ENCODE measurements around the gene GRK1.

GRK1 gene

GRCh38 chr13:113632706-113633484, 34.1 kb upstream of the GRK1 start:
- no peak for DNase-seq

GRCh38 chr13:113633485-113633873, 33.5 kb upstream of the GRK1 start:
- no peak for DNase-seq

DNA sequence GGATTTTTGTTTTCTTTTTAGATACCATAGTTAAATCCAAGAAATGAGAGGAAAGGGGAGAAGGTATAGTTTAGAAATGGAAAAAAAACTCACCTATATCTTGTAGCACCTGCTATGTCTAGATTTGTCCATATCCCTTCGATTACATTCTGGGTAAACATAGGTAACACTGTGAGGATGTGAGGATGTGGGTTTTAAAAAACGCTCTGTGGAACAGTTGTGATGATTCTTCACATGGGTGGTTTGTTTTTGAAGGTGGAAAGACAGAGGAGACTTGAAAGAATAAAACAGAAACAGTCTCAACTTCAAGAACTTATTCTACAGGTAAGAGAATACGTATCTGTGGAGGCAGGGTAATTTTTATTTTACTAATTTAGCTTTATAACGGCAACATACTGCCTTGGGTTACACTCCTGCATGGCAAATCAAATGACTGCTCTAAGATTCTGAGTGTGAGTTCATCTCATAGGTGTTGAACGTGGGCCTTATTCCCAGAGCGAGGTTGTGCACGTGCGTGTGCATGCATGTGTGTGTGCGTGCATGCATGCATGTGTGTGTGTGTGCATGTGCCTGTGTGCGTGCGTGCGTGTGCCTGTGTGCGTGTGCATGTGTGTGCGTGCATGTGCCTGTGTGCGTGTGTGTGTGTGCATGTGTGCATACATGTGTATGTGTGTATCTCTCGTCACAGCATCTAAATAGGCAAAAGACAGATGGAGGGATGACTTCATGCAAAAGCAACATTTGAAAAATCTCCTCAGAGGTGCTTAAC, 32.6 kb upstream of the GRK1 start:
- no peak for DNase-seq

- DNase-seq, result no peak
These were observed 32.0 kb upstream of the GRK1 start for GRCh38 chr13:113635048-113635420.

- no peak for DNase-seq
These were observed 31.3 kb upstream of the GRK1 start for GRCh38 chr13:113635709-113636108.

- no peak for DNase-seq
These were observed 30.6 kb upstream of the GRK1 start for GRCh38 chr13:113636266-113636963.

- DNase-seq, result no peak
These were observed 29.5 kb upstream of the GRK1 start for GRCh38 chr13:113637262-113638160.

DNA sequence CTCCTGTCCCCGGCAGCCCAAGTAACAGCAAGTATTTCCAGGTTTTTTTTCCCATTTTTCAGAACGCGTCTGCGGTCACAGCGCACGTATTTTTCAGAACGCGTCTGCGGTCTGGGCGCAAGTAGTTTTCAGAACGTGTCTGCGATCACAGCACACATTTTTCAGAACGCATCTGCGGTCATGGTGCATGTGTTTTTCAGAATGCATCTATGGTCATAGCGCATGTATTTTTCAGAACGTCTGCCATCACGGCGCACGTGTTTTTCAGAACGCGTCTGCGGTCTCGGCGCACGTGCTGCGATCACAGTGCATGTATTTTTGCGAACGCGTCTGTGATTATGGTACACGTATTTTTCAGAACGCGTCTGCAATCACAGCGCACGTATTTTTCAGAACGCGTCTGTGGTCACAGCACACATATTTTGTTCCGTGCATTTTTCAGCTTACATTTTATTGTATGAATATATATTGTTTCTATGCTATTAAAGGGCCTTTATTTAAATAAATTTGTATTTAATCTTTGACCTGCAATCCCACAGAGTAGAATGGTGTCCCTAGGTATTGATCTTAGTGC, 28.8 kb upstream of the GRK1 start:
- DNase-seq, result no peak

DNA sequence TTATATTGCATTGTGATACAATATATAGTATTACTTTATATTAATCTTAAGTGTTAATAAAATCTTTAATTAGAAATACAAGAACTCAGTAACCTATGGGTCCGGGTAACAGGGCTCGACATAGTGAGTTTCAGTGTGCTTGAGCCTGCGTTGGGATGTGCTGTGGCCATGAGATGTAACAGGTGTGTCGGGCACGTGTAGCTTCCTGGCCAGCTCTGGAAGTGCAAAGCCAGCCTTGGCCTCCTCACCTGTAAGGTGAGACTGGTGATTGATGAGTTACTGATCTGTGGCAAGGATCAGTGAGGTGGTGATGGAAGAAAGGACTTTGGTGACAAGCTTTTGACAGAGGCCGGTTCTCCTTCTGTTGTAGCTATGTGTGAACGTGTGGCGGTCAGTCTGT, 28.2 kb upstream of the GRK1 start:
- no peak for DNase-seq

DNA sequence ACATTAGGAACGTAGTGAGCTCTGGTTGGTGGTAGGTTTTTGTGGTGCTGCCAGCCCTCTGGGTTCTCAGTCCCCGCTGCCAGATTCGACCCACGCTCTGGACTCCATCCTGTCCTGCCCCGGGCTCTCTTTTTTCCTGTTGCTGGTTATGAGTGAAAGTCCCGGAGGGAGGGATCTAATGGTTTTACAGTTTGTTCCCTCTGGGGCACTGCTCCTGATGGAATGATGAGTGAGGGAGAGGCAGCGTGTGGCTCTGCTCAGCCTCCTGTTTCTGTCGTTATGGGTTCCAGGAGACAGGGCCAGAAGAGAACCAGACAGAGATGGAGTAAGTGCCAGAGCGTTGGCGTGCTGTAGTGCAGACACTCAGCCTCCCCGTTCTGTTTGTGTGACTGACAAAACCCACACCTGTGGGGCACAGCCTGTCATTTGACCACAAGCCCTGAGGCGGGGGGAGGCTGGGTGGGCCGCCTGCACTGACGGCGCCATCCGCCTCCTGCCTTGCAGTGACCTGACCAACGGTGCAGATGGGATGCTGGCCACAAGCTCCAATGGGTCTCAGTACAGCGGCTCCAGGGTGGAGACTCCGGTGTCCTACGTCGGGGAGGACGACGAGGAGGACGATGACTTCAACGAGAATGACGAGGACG, 27.3 kb upstream of the GRK1 start:
- no peak for DNase-seq

DNA sequence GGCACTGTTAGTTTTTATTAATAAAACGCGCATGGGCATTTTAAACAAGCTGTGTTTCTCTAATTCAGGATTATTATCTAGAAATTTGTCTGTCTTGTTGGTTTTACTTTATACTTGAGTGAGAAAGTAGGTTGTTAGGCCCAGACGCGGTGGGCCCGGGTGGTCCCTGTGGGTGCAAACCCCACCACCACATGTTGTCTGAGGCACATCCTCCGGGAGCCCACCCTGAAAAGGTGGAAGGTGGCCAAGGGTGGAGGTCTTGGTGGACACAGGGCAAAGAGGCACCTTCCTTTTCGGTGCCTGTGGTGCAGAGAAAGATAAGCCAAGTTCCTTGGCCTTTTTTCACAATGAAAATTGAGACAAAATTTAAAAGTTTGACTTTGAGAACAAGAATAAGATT, 25.6 kb upstream of the GRK1 start:
- no peak for DNase-seq

DNA sequence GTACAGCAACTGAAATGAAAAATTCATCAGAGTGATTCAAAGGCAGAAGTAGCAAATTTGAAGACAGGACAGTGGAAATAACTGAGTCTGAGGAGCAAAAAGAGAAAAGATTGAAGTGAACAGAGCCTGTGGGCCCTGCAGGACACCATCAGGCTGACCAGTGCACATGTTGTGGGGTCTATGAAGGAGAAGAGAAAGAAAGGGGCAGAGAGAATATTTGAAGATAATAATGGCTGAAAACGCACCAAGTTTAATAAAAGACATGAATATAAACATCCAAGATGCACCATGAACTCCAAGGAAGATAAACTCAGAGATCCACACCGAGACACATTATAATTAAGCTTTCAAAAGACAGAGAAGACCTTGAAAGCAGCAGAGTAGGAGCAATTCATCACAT, 24.5 kb upstream of the GRK1 start:
- DNase-seq, result no peak

- DNase-seq, result no peak
These were observed 23.4 kb upstream of the GRK1 start for GRCh38 chr13:113643593-113643992.

GRCh38 chr13:113644800-113645199, 22.2 kb upstream of the GRK1 start:
- DNase-seq, result no peak

GRCh38 chr13:113645329-113645728, 21.7 kb upstream of the GRK1 start:
- DNase-seq, result no peak

DNA sequence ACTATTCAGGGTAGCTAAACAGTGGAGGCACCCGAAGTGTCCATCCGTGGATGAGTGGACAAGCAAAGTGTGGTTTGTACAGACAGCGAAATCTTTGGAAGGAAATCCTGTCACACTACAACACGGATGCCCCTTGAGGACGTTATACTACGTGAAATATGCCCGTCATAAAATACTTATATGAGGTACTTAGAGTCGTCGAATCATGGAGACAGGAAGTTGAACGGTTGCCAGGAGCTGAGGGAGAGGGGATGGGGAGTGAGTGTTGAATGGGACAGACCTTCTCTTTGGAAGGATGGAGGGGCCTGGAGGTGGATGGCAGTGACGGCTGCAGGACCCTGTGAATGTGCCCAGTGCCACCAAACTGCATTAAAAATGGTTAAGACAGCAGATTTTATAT, 20.6 kb upstream of the GRK1 start:
- DNase-seq, result no peak

GRCh38 chr13:113646921-113647340, 20.1 kb upstream of the GRK1 start:
- no peak for DNase-seq

GRCh38 chr13:113647351-113648215, 19.4 kb upstream of the GRK1 start:
- no peak for DNase-seq

DNA sequence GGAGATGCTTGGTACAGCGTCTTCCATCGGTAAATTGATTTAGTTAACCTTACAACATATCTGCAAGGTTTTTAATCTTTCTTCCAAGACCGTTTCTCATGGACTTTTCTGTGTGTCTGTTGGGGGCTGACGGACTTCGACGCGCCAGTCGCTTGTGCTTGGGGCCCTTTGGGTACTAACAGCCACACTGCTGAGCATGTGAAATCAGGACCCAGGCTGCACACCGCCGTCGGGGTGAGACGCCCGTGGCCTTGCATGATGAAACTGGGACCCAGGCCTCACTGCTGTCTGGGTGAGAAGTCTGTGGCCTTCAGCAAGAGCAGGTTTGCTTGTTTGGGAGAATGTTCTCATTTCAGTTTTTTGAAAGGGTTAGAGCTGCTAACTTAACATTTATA, 18.8 kb upstream of the GRK1 start:
- DNase-seq, result no peak

GRCh38 chr13:113649212-113649611, 17.8 kb upstream of the GRK1 start:
- DNase-seq, result no peak

Measured in right kidney (tissue), 1 donor.